D341Med (cell line): ENCODE measurements around the gene ACOT6.
"Not testable (repeated sequence)": the region's sequence is repeated elsewhere in the genome, so short reads cannot be mapped to it uniquely, and the experiment has no call there.

Experiments
- DNase-seq: peaks from one replicate; pipeline ENCODE4 v3.0.0; 2012; ENCODE audit warnings: low spot score

ACOT6 gene

GRCh38 chr14:73651005-73651404, 38.7 kb downstream of the ACOT6 start:
- DNase-seq = no peak

GRCh38 chr14:73655851-73656250, 43.5 kb downstream of the ACOT6 start:
- no peak for DNase-seq

GRCh38 chr14:73659202-73659601, 46.9 kb downstream of the ACOT6 start:
- not testable (repeated sequence) for DNase-seq

GRCh38 chr14:73660511-73660910, 48.2 kb downstream of the ACOT6 start:
- DNase-seq = no peak

GRCh38 chr14:73661872-73662271, 49.6 kb downstream of the ACOT6 start:
- no peak for DNase-seq

GRCh38 chr14:73662487-73662943, 50.2 kb downstream of the ACOT6 start:
- peak; percentile 59 for DNase-seq

GRCh38 chr14:73663548-73664212, 51.4 kb downstream of the ACOT6 start:
- no peak for DNase-seq

- DNase-seq = no peak
Measured at GRCh38 chr14:73665130-73665529, 52.8 kb downstream of the ACOT6 start.

- DNase-seq = no peak
Measured at GRCh38 chr14:73666583-73666982, 54.3 kb downstream of the ACOT6 start.

- DNase-seq = no peak
Measured at GRCh38 chr14:73667854-73668253, 55.5 kb downstream of the ACOT6 start.
